Measurements from ENCODE around the gene DHRS4. TPM values are rescaled to one million over a fixed set of nuclear protein-coding genes. Genes with fewer than 3 reads are reported as not detected.

Gene DHRS4
- total RNA-seq, 1 experiment from 2014 or later = 12.7 TPM

DNA sequence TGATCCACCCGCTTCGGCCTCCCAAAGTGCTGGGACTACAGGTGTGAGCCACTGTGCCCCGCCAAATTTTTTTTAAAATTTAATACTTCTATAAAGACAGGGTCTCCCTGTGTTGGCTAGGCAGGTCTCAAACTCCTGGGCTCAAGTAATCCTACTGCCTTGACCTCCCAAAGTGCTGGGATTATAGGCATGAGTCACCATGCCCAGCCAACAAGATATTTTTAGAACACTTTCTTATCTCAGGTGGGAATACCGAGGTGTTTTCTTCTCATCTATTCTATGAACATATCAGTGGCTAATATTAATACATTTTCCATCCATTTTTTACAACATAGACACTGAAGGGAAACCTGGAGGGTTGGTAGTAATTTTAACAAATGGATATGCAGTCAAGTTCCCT is 38.0 kb upstream of the DHRS4 start:
- Histone ChIP-seq H2BK5ac (ENCODE audit: insufficient read length, low read length) (no peak overlapping the region), H3K14ac (ENCODE audit: insufficient read depth, low read length) (no peak overlapping the region), H2AK5ac (ENCODE audit: insufficient read length, low read length) (no peak overlapping the region), H3K79me1 (ENCODE audit: insufficient read depth, low read depth, low read length, poor library complexity, severe bottlenecking) (no peaks in the 10 kb centered on the region), H2AFZ (ENCODE audit: low read length) (no peak overlapping the region), H3K9me3 (ENCODE audit: control insufficient read depth, low read depth, low read length) (no peaks in the 10 kb centered on the region), H3K4me1 (ENCODE audit: insufficient read depth, low read length) (0 out of 2 replicates have a peak, but pooled peaks cover 2% of the 10 kb centered on the region), H2BK15ac (ENCODE audit: low read depth, low read length) (no peak overlapping the region), H4K8ac (replicated peaks; ENCODE audit: insufficient read length, low read depth, low read length) (no peak overlapping the region), H4K91ac (ENCODE audit: insufficient read length, low read depth, low read length) (no peak overlapping the region), H3K79me2 (ENCODE audit: insufficient read depth, low read length) (no peaks in the 10 kb centered on the region), H3K18ac (ENCODE audit: insufficient read length, low read depth, low read length) (no peak overlapping the region), H3K56ac (ENCODE audit: insufficient read length, low read depth, low read length) (no peak overlapping the region), H3K23ac (ENCODE audit: insufficient read length, low read depth, low read length) (no peak overlapping the region), H3K23me2 (ENCODE audit: insufficient read length, low read depth, low read length, poor library complexity, severe bottlenecking) (no peaks in the 10 kb centered on the region), H3K4ac (ENCODE audit: low read depth, low read length) (no peak overlapping the region), H2BK120ac (ENCODE audit: low read depth, low read length, poor library complexity, severe bottlenecking) (no peak overlapping the region), H3K9ac (ENCODE audit: extremely low read depth, insufficient read length, low read length) (no peak overlapping the region), H3K27me3 (ENCODE audit: insufficient read depth, low read length) (no peaks in the 10 kb centered on the region), H4K20me1 (ENCODE audit: control insufficient read depth, insufficient read depth, insufficient read length) (no peaks in the 10 kb centered on the region), H3T11ph (ENCODE audit: low read length) (no peak overlapping the region), H4K5ac (ENCODE audit: insufficient read length, low read depth, low read length) (no peak overlapping the region), H3K4me2 (ENCODE audit: insufficient read depth, insufficient read length, low read length) (no peak overlapping the region), H2BK20ac (ENCODE audit: low read depth, low read length, poor library complexity, severe bottlenecking) (no peak overlapping the region), H2BK12ac (ENCODE audit: insufficient read length, low read depth, low read length) (no peak overlapping the region), H3K27ac (ENCODE audit: insufficient read length, low read depth, low read length) (no peak overlapping the region)
- H3K36me3 Mint-ChIP-seq (ENCODE audit: insufficient read depth in 1 of 3, low read depth in 3 of 3) = peaks cover 0 to 3% (median 1%) of the 10 kb centered on the region in 3 experiments; a peak in 2 of 7 replicates
- H3K27ac Mint-ChIP-seq = no peak overlapping the region
- no CpG with 5 or more reads among the region's 4 CpGs for WGBS (ENCODE audit: extremely low coverage, insufficient read length, low lambda C conversion rate)
- no peak for DNase-seq
- peaks cover 8 to 14% of the 10 kb centered on the region in 2 experiments for H3K4me1 Mint-ChIP-seq
- H3K9me3 Mint-ChIP-seq = peaks cover 13 to 19% of the 10 kb centered on the region in 2 experiments
- TF ChIP-seq, protein P1, sequence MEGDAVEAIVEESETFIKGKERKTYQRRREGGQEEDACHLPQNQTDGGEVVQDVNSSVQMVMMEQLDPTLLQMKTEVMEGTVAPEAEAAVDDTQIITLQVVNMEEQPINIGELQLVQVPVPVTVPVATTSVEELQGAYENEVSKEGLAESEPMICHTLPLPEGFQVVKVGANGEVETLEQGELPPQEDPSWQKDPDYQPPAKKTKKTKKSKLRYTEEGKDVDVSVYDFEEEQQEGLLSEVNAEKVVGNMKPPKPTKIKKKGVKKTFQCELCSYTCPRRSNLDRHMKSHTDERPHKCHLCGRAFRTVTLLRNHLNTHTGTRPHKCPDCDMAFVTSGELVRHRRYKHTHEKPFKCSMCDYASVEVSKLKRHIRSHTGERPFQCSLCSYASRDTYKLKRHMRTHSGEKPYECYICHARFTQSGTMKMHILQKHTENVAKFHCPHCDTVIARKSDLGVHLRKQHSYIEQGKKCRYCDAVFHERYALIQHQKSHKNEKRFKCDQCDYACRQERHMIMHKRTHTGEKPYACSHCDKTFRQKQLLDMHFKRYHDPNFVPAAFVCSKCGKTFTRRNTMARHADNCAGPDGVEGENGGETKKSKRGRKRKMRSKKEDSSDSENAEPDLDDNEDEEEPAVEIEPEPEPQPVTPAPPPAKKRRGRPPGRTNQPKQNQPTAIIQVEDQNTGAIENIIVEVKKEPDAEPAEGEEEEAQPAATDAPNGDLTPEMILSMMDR (conservative IDR thresholded peaks at IDR 0.05) = no peak
- H3K4me3 Mint-ChIP-seq = no peak overlapping the region
- peaks cover 2% of the 10 kb centered on the region; the same call in 1 of the 2 replicates for H3K27me3 Mint-ChIP-seq (ENCODE audit: low read depth)

Measured in H9 (cell line).